ENCODE measurements around the gene COL18A1. TPM values are rescaled to one million over a fixed set of nuclear protein-coding genes. Genes with fewer than 3 reads are reported as not detected.

Gene COL18A1
- polyA plus RNA-seq, 2 of the 4 experiments (the other 2 are of a cell fraction) = 17.3 to 88.4 TPM

DNA sequence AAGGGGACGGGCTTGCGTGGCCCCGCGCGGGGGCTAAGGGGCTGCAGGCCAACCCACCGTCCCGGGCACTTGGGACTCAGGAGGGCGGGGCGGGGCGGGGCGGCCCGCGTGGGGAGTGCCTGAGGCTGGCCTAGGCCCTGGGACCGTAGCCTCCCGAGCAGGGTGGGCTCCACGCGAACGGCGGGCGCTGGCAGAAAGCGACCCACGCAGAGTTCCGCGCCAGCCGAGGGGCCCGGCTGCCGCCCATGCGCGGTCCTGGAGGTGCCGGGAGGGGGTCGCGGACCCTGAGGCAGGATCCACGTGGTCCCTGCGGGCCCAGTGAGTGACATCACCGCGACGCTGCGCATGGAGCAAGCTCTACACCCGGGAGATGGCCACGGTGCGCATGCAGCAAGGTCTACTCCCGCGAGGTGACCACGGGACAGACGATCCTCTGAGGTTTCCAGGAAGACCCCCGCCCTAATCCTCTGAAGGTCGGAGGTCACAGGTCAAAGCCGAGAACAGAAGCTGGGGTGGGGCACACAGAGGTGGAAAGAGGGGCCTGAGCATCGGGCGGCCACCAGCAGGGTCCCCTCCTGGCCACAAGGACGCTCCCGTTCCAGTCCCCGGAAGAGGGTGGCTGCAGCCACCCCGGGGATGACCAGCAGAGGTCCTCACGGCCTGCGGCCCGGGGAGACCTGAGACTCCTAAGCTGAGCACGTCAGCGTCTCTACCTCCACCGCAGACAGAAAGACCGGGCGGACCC lies 150.8 kb downstream of the COL18A1 start (continued):
- TF ChIP-seq, protein P1, sequence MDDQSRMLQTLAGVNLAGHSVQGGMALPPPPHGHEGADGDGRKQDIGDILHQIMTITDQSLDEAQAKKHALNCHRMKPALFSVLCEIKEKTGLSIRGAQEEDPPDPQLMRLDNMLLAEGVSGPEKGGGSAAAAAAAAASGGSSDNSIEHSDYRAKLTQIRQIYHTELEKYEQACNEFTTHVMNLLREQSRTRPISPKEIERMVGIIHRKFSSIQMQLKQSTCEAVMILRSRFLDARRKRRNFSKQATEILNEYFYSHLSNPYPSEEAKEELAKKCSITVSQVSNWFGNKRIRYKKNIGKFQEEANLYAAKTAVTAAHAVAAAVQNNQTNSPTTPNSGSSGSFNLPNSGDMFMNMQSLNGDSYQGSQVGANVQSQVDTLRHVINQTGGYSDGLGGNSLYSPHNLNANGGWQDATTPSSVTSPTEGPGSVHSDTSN (IDR thresholded peaks at IDR 0.05) = no peak
- no peak for TF ChIP-seq HDAC2 (IDR thresholded peaks at IDR 0.05)
- TF ChIP-seq CHD2 (IDR thresholded peaks at IDR 0.05; ENCODE audit: low read length, partially characterized antibody) = no peak
- TF ChIP-seq, protein P2, sequence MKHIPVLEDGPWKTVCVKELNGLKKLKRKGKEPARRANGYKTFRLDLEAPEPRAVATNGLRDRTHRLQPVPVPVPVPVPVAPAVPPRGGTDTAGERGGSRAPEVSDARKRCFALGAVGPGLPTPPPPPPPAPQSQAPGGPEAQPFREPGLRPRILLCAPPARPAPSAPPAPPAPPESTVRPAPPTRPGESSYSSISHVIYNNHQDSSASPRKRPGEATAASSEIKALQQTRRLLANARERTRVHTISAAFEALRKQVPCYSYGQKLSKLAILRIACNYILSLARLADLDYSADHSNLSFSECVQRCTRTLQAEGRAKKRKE (CRISPR knock-in tag; IDR thresholded peaks at IDR 0.05; ENCODE audit: low read depth) = no peak
- TF ChIP-seq HEYL (CRISPR knock-in tag; IDR thresholded peaks at IDR 0.05) = no peak
- TF ChIP-seq FOSB (CRISPR knock-in tag; IDR thresholded peaks at IDR 0.05) = no peak
- TF ChIP-seq TFCP2L1 (CRISPR knock-in tag; IDR thresholded peaks at IDR 0.05) = 0 out of 2 replicates have a peak, but pooled peaks have one; percentile 29
- no peak for TF ChIP-seq EP300 (IDR thresholded peaks at IDR 0.05)
- TF ChIP-seq ZFP36 (IDR thresholded peaks at IDR 0.05; ENCODE audit: borderline replicate concordance, partially characterized antibody) = no peak
- TF ChIP-seq MYC (IDR thresholded peaks at IDR 0.05; ENCODE audit: borderline replicate concordance, low read length) = no peak
- TF ChIP-seq BHLHE40 (IDR thresholded peaks at IDR 0.05; ENCODE audit: low read depth, low read length) = no peak
- TF ChIP-seq MAX (IDR thresholded peaks at IDR 0.05) = peak; percentile 95
- no peak for TF ChIP-seq GATA3 (IDR thresholded peaks at IDR 0.05; ENCODE audit: borderline replicate concordance)
- no peak for TF ChIP-seq ZC3H11A (IDR thresholded peaks at IDR 0.05)
- no peak for TF ChIP-seq TP53 (CRISPR knock-in tag; IDR thresholded peaks at IDR 0.05)
- TF ChIP-seq SMC3 (IDR thresholded peaks at IDR 0.05) = peak; percentile 77
- TF ChIP-seq HOXA7 (CRISPR knock-in tag; IDR thresholded peaks at IDR 0.05) = no peak
- TF ChIP-seq RNF2 (IDR thresholded peaks at IDR 0.05; ENCODE audit: borderline replicate concordance, low read depth) = peak; percentile 74; the same call in 1 of the 2 replicates
- TF ChIP-seq, protein P3, sequence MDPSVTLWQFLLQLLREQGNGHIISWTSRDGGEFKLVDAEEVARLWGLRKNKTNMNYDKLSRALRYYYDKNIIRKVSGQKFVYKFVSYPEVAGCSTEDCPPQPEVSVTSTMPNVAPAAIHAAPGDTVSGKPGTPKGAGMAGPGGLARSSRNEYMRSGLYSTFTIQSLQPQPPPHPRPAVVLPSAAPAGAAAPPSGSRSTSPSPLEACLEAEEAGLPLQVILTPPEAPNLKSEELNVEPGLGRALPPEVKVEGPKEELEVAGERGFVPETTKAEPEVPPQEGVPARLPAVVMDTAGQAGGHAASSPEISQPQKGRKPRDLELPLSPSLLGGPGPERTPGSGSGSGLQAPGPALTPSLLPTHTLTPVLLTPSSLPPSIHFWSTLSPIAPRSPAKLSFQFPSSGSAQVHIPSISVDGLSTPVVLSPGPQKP (IDR thresholded peaks at IDR 0.05; ENCODE audit: low read depth, low read length) = no peak
- no peak for TF ChIP-seq POLR2AphosphoS2 (conservative IDR thresholded peaks at IDR 0.05; ENCODE audit: low read length)
- no peak; the same call in 1 of the 2 replicates for TF ChIP-seq KDM5A (IDR thresholded peaks at IDR 0.05)
- TF ChIP-seq HOXB13 (CRISPR knock-in tag; IDR thresholded peaks at IDR 0.05; ENCODE audit: low read depth) = peak; percentile 58; the same call in 1 of the 2 replicates
- TF ChIP-seq BCL3 (IDR thresholded peaks at IDR 0.05) = no peak
- TF ChIP-seq ZNF302 (CRISPR knock-in tag; IDR thresholded peaks at IDR 0.05) = no peak
- peak; percentile 51; the same call in 1 of the 2 replicates for TF ChIP-seq USF2 (IDR thresholded peaks at IDR 0.05)
- peak; percentile 51; the same call in 1 of the 2 replicates for TF ChIP-seq PHF8 (IDR thresholded peaks at IDR 0.05; ENCODE audit: borderline replicate concordance, low read depth)
- TF ChIP-seq CBX2 (IDR thresholded peaks at IDR 0.05; ENCODE audit: borderline replicate concordance, low read depth) = no peak
- no peak for TF ChIP-seq RARB (CRISPR knock-in tag; IDR thresholded peaks at IDR 0.05)
- TF ChIP-seq ZSCAN20 (CRISPR knock-in tag; IDR thresholded peaks at IDR 0.05) = no peak
- TF ChIP-seq HOXB5 (CRISPR knock-in tag; IDR thresholded peaks at IDR 0.05) = 0 out of 2 replicates have a peak, but pooled peaks have one; percentile 49
- TF ChIP-seq KDM1A (IDR thresholded peaks at IDR 0.05; ENCODE audit: low read depth) = no peak
- no peak for TF ChIP-seq FOXS1 (CRISPR knock-in tag; IDR thresholded peaks at IDR 0.05)
- TF ChIP-seq NR3C1 (IDR thresholded peaks at IDR 0.05) = no peak
- TF ChIP-seq RAD21 (conservative IDR thresholded peaks at IDR 0.05 in 1 of 2, IDR thresholded peaks at IDR 0.05 in 1 of 2) = peak; percentile 70 to 77
- no peak for TF ChIP-seq EHF (CRISPR knock-in tag; IDR thresholded peaks at IDR 0.05)
- TF ChIP-seq NPAS2 (CRISPR knock-in tag; IDR thresholded peaks at IDR 0.05; ENCODE audit: borderline replicate concordance) = no peak
- TF ChIP-seq RFX5 (IDR thresholded peaks at IDR 0.05) = no peak

All from A549 (cell line).